H9 (cell line): ENCODE results near the gene PELI3. TPM values are rescaled to one million over a fixed set of nuclear protein-coding genes. Genes with fewer than 3 reads are reported as not detected.

Experiments used
- DNase-seq: peaks from one replicate; pipeline ENCODE4 v3.0.0-alpha.2; 2017
- H2AFZ ChIP-seq: one replicate; pipeline ENCODE4 v1.6.1; 2013; ENCODE audit warnings: mild to moderate bottlenecking, low read length, control low read depth, moderate library complexity
- H2AK5ac ChIP-seq: 2 replicates; pipeline ENCODE4 v1.6.1; 2013; ENCODE audit warnings: low read length, control low read depth, mixed read lengths; ENCODE audit not compliant: insufficient read length
- H2BK120ac ChIP-seq: one replicate; pipeline ENCODE4 v1.6.1; 2013; ENCODE audit warnings: low read depth, mild to moderate bottlenecking, low read length, control low read depth, inconsistent platforms; ENCODE audit not compliant: poor library complexity, severe bottlenecking
- H2BK12ac ChIP-seq: 2 replicates; pipeline ENCODE4 v1.6.1; 2013; ENCODE audit warnings: low read length, control low read depth, mixed read lengths, low read depth; ENCODE audit not compliant: insufficient read length
- H2BK15ac ChIP-seq: 2 replicates; pipeline ENCODE4 v1.6.1; 2013; ENCODE audit warnings: low read depth, low read length, control low read depth
- H2BK20ac ChIP-seq: one replicate; pipeline ENCODE4 v1.6.1; 2013; ENCODE audit warnings: low read depth, mild to moderate bottlenecking, low read length, control low read depth, inconsistent platforms; ENCODE audit not compliant: poor library complexity, severe bottlenecking
- H2BK5ac ChIP-seq: 2 replicates; pipeline ENCODE4 v1.6.1; 2013; ENCODE audit warnings: low read length, control low read depth, mixed read lengths; ENCODE audit not compliant: insufficient read length
- H3K14ac ChIP-seq: 2 replicates; pipeline ENCODE4 v1.6.1; 2013; ENCODE audit warnings: low read length, control low read depth; ENCODE audit not compliant: insufficient read depth
- H3K18ac ChIP-seq: 2 replicates; pipeline ENCODE4 v1.6.1; 2013; ENCODE audit warnings: low read depth, mild to moderate bottlenecking, mixed read lengths, low read length, control low read depth; ENCODE audit not compliant: insufficient read length
- H3K23ac ChIP-seq: 2 replicates; pipeline ENCODE4 v1.6.1; 2013; ENCODE audit warnings: low read length, control low read depth, mixed read lengths, low read depth; ENCODE audit not compliant: insufficient read length
- H3K23me2 ChIP-seq: 2 replicates; pipeline ENCODE4 v1.6.1; 2013; ENCODE audit warnings: low read depth, mild to moderate bottlenecking, mixed read lengths, low read length, control low read depth; ENCODE audit not compliant: insufficient read length, poor library complexity, severe bottlenecking
- H3K27ac ChIP-seq: 2 replicates; pipeline ENCODE4 v1.5.1; 2013; ENCODE audit warnings: low read length, control low read depth, mixed read lengths, low read depth; ENCODE audit not compliant: insufficient read length
- H3K27me3 ChIP-seq: 2 replicates; pipeline ENCODE4 v1.6.1; 2013; ENCODE audit warnings: low read length, control low read depth, inconsistent platforms; ENCODE audit not compliant: insufficient read depth
- H3K4ac ChIP-seq: 2 replicates; pipeline ENCODE4 v1.6.1; 2013; ENCODE audit warnings: low read depth, mild to moderate bottlenecking, control low read depth, inconsistent platforms, low read length, moderate library complexity
- H3K4me1 ChIP-seq: 2 replicates; pipeline ENCODE4 v1.6.1; 2013; ENCODE audit warnings: low read length, control low read depth, inconsistent platforms; ENCODE audit not compliant: insufficient read depth
- H3K4me2 ChIP-seq: 2 replicates; pipeline ENCODE4 v1.6.1; 2013; ENCODE audit warnings: low read length, control low read depth, mixed read lengths; ENCODE audit not compliant: insufficient read length, insufficient read depth
- H3K56ac ChIP-seq: 2 replicates; pipeline ENCODE4 v1.6.1; 2013; ENCODE audit warnings: low read depth, mild to moderate bottlenecking, mixed read lengths, low read length, control low read depth; ENCODE audit not compliant: insufficient read length
- H3K79me1 ChIP-seq: 2 replicates; pipeline ENCODE4 v1.6.1; 2013; ENCODE audit warnings: low read depth, mild to moderate bottlenecking, moderate library complexity, low read length, control low read depth, inconsistent platforms; ENCODE audit not compliant: insufficient read depth, poor library complexity, severe bottlenecking
- H3K79me2 ChIP-seq: 2 replicates; pipeline ENCODE4 v1.6.1; 2013; ENCODE audit warnings: low read length, control low read depth, inconsistent platforms; ENCODE audit not compliant: insufficient read depth
- H3K9ac ChIP-seq: 2 replicates; pipeline ENCODE4 v1.6.1; 2013; ENCODE audit warnings: low read length, control low read depth, mixed read lengths; ENCODE audit not compliant: insufficient read length; ENCODE audit errors: extremely low read depth
- H3K9me3 ChIP-seq: one replicate; pipeline ENCODE4 v1.6.1; 2013; ENCODE audit warnings: low read depth, low read length, inconsistent platforms; ENCODE audit not compliant: control insufficient read depth
- H3T11ph ChIP-seq: one replicate; pipeline ENCODE4 v1.6.1; 2013; ENCODE audit warnings: mild to moderate bottlenecking, low read length, control low read depth, inconsistent platforms
- H4K20me1 ChIP-seq: one replicate; pipeline ENCODE4 v1.6.1; 2013; ENCODE audit not compliant: control insufficient read depth, insufficient read length, insufficient read depth
- H4K5ac ChIP-seq: 2 replicates; pipeline ENCODE4 v1.6.1; 2013; ENCODE audit warnings: low read depth, mild to moderate bottlenecking, mixed read lengths, low read length, control low read depth; ENCODE audit not compliant: insufficient read length
- H4K8ac ChIP-seq: replicated peaks from 2 replicates; pipeline ENCODE4 v1.6.1; 2013; ENCODE audit warnings: low read length, control low read depth, mixed read lengths, low read depth; ENCODE audit not compliant: insufficient read length
- H4K91ac ChIP-seq: 2 replicates; pipeline ENCODE4 v1.6.1; 2013; ENCODE audit warnings: low read depth, mild to moderate bottlenecking, moderate library complexity, mixed read lengths, low read length, control low read depth; ENCODE audit not compliant: insufficient read length
- H3K27ac Mint-ChIP-seq, 3 experiments: 2 replicates in 2 of 3; 3 replicates in 1 of 3; pipeline ENCODE4 v1.8.0; 2020 to 2021; ENCODE audit warnings: mixed read lengths in 3 of 3, mild to moderate bottlenecking in 1 of 3, moderate library complexity in 1 of 3
- H3K27me3 Mint-ChIP-seq: 2 replicates; pipeline ENCODE4 v1.8.0; 2021; ENCODE audit warnings: low read depth, mild to moderate bottlenecking, moderate library complexity, mixed read lengths
- H3K36me3 Mint-ChIP-seq, 3 experiments: 2 replicates in 2 of 3; 3 replicates in 1 of 3; pipeline ENCODE4 v1.8.0; 2020 to 2021; ENCODE audit warnings: low read depth in 3 of 3, mixed read lengths in 3 of 3; ENCODE audit not compliant: insufficient read depth in 1 of 3
- H3K4me1 Mint-ChIP-seq, 2 experiments: 2 replicates each; pipeline ENCODE4 v1.8.0; 2020; ENCODE audit warnings: mixed read lengths in 2 of 2
- H3K4me3 Mint-ChIP-seq, 2 experiments: 2 replicates in 1 of 2; 3 replicates in 1 of 2; pipeline ENCODE4 v1.8.0; 2020 to 2021; ENCODE audit warnings: mild to moderate bottlenecking in 2 of 2, mixed read lengths in 2 of 2, moderate library complexity in 1 of 2
- H3K9me3 Mint-ChIP-seq, 2 experiments: 2 replicates in 1 of 2; 3 replicates in 1 of 2; pipeline ENCODE4 v1.8.0; 2020; ENCODE audit warnings: mild to moderate bottlenecking in 2 of 2, mixed read lengths in 2 of 2, moderate library complexity in 1 of 2
- WGBS: extraction: QIAGEN DNeasy Blood & Tissue Kit; methylation state at CpG from one replicate; pipeline ENCODE4 v1.1.7; 2013; ENCODE audit warnings: missing lambda C conversion rate, low lambda C conversion rate, mixed read lengths; ENCODE audit not compliant: insufficient read length; ENCODE audit errors: extremely low coverage; 5-methylcytosine and 5-hydroxymethylcytosine counted together
- total RNA-seq: library from RNA; stranded (reverse); gene quantifications from 2 replicates; pipeline ENCODE4 v1.2.1, GENCODE V29; 2021
- TF ChIP-seq, protein P1 (sequence below): fragments of 200-600 bp; sonication (generic); conservative IDR thresholded peaks from 3 replicates; pipeline ENCODE4 v1.8.0; 2021; ENCODE audit warnings: antibody characterized with exemption, mild to moderate bottlenecking

The PELI3 gene
- total RNA-seq, 1 experiment from 2014 or later: 10.3 TPM

DNA sequence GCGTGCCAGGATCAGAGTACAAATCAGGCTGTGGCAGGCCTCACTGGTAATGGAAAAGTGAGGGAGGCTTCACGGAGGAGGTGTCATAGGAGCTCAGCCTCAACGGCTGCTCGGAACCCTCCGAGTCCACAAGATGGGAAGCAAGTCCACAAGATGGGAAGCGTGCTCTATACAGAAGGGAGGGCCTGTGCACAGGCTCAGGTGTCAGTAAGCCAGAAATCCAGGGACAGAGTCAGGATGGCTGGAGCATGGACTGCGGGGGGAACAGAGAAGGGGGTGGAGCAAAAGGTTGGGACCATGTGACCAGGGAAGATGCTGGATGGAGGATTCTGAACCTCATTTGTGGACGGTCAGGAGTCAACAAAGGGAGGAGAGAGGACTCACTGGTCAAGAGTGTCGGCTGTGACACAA lies 10.1 kb downstream of the PELI3 start:
- no peak overlapping the region for H3K14ac ChIP-seq
- no peak overlapping the region for H3K4me2 ChIP-seq
- no peaks in the 10 kb centered on the region for H3K9me3 ChIP-seq
- no peak overlapping the region for H4K91ac ChIP-seq
- H3K36me3 Mint-ChIP-seq: peaks cover 3 to 18% (median 17%) of the 10 kb centered on the region in 3 experiments; a peak in 5 of 7 replicates
- no peak for DNase-seq
- no peak overlapping the region for H2AK5ac ChIP-seq
- H2BK15ac ChIP-seq: no peak overlapping the region
- H3K4me1 ChIP-seq: no peaks in the 10 kb centered on the region
- no peak overlapping the region for H3K9ac ChIP-seq
- H3K18ac ChIP-seq: no peak overlapping the region
- no peaks in the 10 kb centered on the region for H3K27me3 ChIP-seq
- H4K8ac ChIP-seq: no peak overlapping the region
- no peak overlapping the region for H3K23ac ChIP-seq
- no peak overlapping the region for H3K4ac ChIP-seq
- H2BK120ac ChIP-seq: no peak overlapping the region
- no peak overlapping the region for H2BK20ac ChIP-seq
- TF ChIP-seq, protein P1, sequence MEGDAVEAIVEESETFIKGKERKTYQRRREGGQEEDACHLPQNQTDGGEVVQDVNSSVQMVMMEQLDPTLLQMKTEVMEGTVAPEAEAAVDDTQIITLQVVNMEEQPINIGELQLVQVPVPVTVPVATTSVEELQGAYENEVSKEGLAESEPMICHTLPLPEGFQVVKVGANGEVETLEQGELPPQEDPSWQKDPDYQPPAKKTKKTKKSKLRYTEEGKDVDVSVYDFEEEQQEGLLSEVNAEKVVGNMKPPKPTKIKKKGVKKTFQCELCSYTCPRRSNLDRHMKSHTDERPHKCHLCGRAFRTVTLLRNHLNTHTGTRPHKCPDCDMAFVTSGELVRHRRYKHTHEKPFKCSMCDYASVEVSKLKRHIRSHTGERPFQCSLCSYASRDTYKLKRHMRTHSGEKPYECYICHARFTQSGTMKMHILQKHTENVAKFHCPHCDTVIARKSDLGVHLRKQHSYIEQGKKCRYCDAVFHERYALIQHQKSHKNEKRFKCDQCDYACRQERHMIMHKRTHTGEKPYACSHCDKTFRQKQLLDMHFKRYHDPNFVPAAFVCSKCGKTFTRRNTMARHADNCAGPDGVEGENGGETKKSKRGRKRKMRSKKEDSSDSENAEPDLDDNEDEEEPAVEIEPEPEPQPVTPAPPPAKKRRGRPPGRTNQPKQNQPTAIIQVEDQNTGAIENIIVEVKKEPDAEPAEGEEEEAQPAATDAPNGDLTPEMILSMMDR: no peak
- H3K9me3 Mint-ChIP-seq: no peaks in the 10 kb centered on the region
- no peak overlapping the region for H2BK12ac ChIP-seq
- H3K27me3 Mint-ChIP-seq: no peaks in the 10 kb centered on the region
- no peak overlapping the region for H3T11ph ChIP-seq
- no CpG with 5 or more reads among the region's 9 CpGs for WGBS
- H3K56ac ChIP-seq: no peak overlapping the region
- peaks cover 13% of the 10 kb centered on the region for H3K23me2 ChIP-seq
- H2AFZ ChIP-seq: no peak overlapping the region
- H3K4me3 Mint-ChIP-seq: peak overlapping the region in 1 of 2 experiments; percentile 30; a peak in 2 of 5 replicates
- no peak overlapping the region for H2BK5ac ChIP-seq
- no peaks in the 10 kb centered on the region for H3K79me2 ChIP-seq
- H4K5ac ChIP-seq: no peak overlapping the region
- no peaks in the 10 kb centered on the region for H3K79me1 ChIP-seq
- no peak overlapping the region for H3K27ac ChIP-seq
- H4K20me1 ChIP-seq: no peaks in the 10 kb centered on the region
- H3K4me1 Mint-ChIP-seq: peaks cover 30 to 36% of the 10 kb centered on the region in 2 experiments
- peak overlapping the region; percentile 30 to 34 (median 31); a peak in 4 of 7 replicates for H3K27ac Mint-ChIP-seq
